T-helper 2 cell treated with Interferon-gamma antibody and Interleukin-4, amounts not matched to agents 100 ng/mL and 5 ng/mL, for 36 hours (primary cell): ENCODE measurements around the gene KCNQ2. TPM values are rescaled to one million over a fixed set of nuclear protein-coding genes. Genes with fewer than 3 reads are reported as not detected.

Experiments used
- intact Hi-C: fragments of 100-400 bp; cut with micrococcal nuclease; formaldehyde crosslinking; loops from one replicate; pipeline ENCODE4 v1.15.1; 2023
- total RNA-seq: library from RNA; stranded (reverse); gene quantifications from 2 replicates; pipeline ENCODE4 v1.2.3, GENCODE V29; 2022

KCNQ2 gene
- total RNA-seq, 1 donor from 2014 or later = 0.11 TPM

GRCh38 chr20:63435552-63435951 is 36.9 kb downstream of the KCNQ2 start:
- intact Hi-C loops = loop anchor here (10.0 kb wide), 1 partner anchor 539 kb away; the partner anchor contains the start of gene SAMD10

DNA sequence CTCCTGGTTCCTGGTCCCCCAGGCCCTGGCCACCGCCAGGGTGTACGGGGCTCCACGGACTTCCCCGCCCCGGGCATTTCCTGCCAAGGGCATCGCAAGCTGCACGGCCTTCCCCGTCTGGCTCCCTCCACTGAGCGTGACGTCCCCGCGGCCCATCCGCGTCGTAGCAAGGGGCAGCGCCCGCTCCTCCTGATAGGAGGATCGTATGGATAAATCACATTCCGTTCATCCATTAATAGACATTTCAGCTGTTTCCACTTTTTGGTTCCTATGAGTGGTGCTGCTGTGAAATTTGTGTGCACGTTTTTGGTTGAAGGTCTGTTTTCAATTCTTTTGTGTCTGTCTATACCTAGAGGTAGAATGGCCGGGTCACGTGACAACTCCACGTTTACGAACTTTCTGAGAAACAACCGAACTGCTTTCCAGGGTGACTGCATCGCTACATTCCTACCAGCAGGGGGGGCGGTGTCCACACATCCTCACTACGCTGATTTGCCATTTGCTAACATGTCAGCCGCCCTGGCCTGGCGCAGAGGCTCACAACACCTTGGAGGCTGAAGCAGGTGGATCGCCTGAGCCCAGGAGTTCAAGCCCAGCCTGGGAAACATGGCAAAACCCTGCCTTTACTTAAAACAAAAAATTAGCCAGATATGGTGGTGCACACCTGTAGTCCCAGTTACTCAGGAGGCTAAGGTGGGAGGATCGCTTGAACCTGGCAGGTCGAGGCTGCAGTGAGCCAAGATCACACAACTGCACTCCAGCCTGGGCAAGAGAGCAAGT is 37.7 kb downstream of the KCNQ2 start:
- intact Hi-C loops = loop anchor here (10.0 kb wide), 1 partner anchor 540 kb away; the partner anchor contains the start of gene SAMD10

- intact Hi-C loops = loop anchor here (10.0 kb wide), 1 partner anchor 541 kb away; the partner anchor contains the start of gene SAMD10
These were observed 38.5 kb downstream of the KCNQ2 start for GRCh38 chr20:63433756-63434531.

- intact Hi-C loops = loop anchor here (10.0 kb wide), 1 partner anchor 541 kb away; the partner anchor contains the start of gene SAMD10
These were observed 39.1 kb downstream of the KCNQ2 start for GRCh38 chr20:63433351-63433750.

DNA sequence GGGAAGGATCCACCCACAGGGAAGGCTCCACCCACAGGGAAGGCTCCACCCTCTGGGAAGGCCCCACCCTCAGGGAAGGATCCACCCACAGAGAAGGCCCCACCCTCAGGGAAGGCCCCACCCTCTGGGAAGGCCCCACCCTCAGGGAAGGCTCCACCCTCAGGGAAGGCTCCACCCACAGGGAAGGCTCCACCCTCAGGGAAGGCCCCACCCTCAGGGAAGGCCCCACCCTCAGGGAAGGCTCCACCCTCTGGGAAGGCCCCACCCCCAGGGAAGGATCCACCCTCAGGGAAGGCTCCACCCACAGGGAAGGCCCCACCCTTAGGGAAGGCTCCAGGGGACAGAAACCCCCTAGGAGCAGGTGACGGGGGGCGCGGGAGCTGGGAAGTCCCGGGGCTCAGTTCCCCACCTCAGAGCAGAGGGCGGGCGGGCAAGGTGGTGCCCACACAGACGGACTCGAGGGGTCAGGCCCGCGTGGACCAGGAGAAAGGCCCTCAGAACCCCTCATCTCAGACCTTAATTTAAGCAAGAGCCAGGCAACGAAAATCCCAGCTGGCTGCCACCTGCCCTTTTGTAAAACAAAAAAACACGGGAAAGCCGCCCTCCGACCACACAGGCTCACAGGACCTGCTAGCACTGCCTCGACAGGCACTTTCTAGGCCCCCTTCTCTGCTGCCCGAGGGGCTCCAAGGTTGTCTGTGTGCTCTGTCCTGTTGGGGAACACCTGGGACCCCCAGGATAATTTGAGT is 39.7 kb downstream of the KCNQ2 start:
- intact Hi-C loops = loop anchor here (10.0 kb wide), 1 partner anchor 542 kb away; the partner anchor contains the start of gene SAMD10

- intact Hi-C loops = loop anchor here (10.0 kb wide), 1 partner anchor 543 kb away; the partner anchor contains the start of gene SAMD10
These were observed 40.5 kb downstream of the KCNQ2 start for GRCh38 chr20:63431944-63432343.

DNA sequence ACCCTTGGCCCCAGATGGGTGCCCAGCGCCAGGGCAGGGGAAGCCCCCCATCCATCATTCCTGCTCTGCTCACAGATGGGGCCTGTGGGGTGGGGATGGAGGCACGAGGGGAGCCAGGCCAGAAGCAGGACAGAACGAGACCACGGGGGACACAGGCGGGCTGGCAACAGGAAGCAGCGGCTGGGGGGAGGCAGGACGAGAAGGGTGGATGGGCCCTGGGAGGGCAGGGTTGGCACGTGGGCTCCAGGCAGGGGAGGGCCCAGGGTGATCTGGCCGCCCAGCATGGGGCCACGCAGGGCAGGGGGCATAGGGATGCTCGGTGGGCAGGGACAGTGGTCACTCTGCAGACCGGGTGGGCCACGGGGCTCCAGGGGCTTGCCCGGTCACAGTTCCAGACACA is 41.6 kb downstream of the KCNQ2 start:
- intact Hi-C loops = loop anchor here (10.0 kb wide), 1 partner anchor 544 kb away; the partner anchor contains the start of gene SAMD10

DNA sequence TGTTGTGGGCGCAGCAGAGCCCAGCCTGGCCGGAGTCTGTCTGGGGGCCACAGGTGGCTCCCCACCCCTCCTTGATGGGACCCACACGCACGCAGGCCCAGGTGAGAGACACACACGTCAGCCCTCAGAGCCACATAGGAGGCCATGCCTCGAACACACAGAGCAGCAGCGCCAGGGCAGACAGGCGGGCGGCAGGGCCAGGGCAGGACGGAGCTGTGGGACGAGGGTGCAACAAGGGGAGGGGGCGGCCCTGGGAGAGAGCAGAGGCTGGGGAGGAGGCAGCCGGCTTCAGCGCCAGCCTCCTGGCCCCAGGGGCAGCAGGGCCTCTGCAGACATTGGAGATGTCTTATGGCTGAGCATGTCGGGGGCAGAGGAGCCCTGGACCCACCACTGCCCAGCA is 42.5 kb downstream of the KCNQ2 start:
- intact Hi-C loops = loop anchor here (10.0 kb wide), 1 partner anchor 545 kb away; the partner anchor contains the start of gene SAMD10

- intact Hi-C loops = no loop called here
These were observed 43.4 kb downstream of the KCNQ2 start for GRCh38 chr20:63428906-63429575.

DNA sequence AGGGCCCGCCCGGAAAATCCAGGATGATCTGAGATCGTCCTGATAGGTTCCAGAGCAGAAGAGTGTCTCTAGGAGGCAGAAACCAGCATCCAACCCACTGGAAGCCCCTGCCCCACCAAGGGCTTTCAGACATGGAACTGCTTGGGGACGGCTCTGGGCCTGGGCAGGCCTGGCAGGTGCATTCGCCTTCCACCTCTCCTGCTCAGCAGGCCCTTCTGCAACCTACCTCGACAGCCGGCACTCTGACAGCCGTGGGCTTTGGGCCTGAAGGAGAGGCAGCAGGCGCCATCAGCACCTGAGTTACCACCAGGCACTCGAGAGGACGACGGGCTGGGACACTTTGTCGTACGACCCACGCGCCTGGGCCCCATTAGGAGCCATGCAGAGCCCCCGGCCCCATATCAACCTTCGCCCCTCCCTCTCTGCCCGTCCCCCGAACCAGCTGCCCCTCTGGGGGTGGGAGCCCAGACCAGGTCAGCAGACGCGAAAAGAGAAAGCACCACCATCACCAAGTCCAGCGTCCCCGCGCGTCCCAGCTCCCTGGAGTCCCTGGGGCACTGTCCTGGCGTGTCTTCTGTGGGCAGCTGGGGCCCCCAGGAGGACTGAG is 44.6 kb downstream of the KCNQ2 start:
- intact Hi-C loops = no loop called here

- intact Hi-C loops = no loop called here
These were observed 45.2 kb downstream of the KCNQ2 start for GRCh38 chr20:63427206-63427605.

GRCh38 chr20:63425846-63426485 is 46.5 kb downstream of the KCNQ2 start:
- intact Hi-C loops = no loop called here

DNA sequence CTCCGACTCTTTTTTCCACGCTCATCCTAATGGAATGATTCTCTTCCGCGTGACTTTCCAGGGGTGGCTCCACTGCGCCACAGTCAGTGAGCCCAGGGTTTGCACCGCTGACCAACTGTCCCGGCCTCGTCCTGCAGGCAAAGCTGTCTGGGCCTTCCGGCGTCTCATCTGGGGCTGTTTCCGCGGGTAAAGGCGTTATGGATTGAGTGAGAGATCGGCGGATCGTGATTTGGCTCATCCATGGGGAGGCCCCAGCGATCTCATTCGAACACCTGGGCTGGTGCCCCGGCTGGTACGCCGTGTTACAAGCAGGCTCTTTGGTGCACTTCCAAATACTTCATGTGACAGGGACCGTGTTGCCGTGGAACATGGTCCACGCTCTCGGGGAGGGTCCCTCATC is 47.8 kb downstream of the KCNQ2 start:
- intact Hi-C loops = no loop called here

GRCh38 chr20:63423751-63424150 is 48.7 kb downstream of the KCNQ2 start:
- intact Hi-C loops = no loop called here

DNA sequence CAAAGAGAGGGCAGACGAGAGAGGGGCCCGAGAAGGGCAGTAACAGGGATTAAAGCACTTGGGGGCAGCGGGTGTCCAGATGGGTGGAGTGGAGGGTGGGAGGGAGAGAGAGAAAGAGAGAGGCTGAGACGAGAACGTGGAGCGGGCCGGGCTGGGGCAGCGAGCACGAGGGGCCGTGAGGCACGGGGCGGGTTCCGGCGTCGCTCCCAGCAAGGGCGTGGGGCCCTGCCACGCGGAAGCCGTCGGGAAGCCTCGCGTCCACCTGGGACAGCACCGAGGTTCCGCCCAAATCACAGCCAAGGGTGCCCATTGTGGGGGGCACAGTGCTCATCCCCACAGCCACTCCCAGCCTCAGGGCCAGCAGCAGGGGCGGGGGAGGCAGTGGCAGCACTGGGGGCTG is 49.8 kb downstream of the KCNQ2 start:
- intact Hi-C loops = no loop called here

DNA sequence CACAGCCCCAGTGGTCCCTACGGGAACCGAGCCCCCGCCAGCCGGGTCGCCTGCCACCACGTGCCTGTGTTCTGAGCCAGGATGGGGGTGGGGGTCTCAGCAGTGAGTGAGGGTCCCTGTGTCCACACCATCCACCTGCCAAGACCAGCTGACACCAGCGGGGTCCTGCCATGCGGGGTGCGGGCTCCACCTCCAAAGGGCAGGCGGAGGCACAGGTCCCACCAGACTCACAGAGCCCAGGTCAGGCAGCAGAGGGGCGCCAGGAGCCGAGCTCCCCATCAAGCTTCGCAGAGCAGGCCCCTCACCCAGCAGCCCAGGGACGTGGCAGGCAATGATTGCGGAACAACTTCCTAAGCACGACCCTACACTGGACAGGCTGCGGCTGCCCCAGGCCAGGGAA is 50.5 kb downstream of the KCNQ2 start:
- intact Hi-C loops = no loop called here

DNA sequence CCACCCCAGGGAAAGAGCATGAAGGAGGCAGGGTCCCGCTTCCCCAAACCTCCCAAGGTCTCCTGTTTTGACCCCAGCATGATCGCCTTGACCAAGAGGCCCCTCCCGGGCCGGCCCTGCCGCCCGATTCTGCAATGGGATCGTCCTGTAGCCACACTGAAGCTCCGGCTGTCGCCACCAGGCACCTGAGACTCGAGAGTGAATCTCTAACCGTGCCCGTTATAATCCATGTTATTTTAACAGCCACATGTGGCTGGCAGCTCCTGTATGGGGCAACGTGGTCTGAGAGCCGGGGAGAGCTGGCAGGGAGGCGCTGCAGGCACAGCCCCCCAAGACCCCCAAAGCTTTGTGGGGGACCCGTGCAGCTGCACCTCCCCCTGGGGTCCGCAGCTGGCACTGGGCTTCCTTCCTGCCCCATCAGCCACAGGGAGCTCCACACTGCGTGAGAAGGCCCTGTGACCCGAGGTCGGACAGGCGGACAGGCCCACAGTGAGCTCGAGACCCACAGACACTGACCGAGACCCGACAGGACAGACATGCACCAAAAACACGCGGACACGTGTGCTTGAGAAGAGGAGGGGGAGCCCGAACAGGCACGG is 51.3 kb downstream of the KCNQ2 start:
- intact Hi-C loops = no loop called here

DNA sequence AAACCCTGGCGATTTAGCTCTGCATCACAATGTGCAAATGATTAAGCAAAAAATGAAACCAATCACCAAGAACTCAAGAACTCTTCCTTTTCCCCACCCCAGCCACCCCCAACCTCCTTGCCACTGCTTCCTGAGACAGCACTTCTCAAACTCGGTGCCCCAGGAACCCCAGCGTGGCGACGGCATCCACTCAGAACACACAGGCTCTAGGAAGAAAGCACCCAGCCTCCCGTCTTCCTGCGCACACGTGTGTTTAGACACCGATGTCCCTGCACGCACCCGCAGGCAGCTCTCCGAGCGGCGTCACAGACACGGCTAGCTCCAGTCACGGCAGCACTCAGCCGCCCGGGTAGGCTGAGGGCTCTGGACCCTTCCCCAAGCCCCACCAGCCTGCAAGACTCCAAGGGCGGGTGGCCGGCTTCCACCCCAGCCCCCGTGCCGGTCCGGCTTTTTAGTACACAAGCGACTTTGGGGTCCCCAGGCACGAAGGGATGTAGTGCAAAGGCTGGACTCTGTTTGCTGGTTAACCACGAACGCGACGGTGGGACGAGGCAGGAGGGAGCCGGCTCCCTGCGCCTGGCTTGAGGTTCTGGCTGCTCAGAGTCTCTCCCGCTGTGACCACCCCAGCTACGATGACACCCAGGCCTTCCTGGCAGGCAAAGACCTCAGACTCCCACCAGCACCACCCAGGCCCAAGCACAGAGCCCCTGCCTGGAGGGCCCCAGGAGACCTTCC is 51.9 kb downstream of the KCNQ2 start:
- intact Hi-C loops = no loop called here

DNA sequence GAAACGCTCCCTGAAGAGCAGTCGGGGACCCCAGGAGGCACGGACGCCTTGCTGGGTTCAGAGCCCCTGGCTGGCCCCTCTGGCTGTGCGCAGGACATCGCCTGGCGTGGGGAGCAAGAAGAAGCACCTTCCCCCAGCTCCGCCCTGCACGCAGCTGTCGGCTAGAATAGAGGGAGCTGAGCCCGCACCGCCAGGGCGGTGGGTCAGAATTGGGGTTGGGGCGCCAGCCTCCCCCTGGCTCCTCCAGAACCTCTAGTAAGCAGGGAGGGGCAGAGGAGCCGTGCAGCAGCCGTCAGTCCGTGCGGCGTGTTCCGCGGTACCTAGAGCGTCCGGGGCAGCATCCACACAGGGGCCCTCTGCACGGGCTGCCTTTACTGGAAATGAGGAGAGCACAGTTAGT is 53.2 kb downstream of the KCNQ2 start:
- intact Hi-C loops = no loop called here
